ENCODE data around the gene WNT7A.

Gene WNT7A

DNA sequence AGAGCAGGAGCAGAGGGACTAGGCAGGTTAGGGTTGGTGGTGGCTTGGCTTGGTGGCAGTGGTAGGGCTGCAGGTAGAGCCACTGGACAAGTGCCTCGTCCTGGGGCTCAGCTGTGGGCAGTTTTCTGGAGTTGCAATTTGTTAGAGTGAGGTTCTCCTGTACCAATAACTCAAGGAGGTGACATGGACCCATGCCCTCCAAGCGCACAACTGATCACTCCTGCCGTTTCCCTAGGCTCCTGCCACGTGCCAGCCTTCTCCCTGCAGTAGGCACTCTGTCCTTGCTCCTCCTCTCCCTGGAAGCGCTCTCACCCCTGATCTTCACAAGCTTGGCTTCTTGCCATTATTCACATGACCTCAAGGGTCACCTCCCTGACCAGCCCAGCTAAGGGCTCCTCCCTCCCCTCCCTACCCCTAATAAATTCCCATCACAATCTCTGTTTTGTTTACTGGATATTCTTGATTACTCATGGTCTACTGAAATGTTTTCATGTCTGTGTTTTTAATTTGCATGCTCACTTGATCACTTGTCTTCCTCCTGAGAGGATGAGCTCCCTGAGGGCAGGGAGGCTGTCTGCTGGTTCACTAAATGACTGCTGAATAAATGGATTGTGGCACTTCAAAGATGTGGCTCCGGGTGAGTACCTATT is 3.3 kb downstream of the WNT7A start:
- Mint-ChIP-seq H3K4me3 (no peak overlapping the region), H3K4me1 (peaks cover 21% of the 10 kb centered on the region), H3K9me3 (no peaks in the 10 kb centered on the region), H3K27me3 (peaks cover under 1% of the 10 kb centered on the region), H3K36me3 (peaks cover 11% of the 10 kb centered on the region), H3K27ac (no peak overlapping the region)

GRCh38 chr3:13874891-13875290 is 5.0 kb downstream of the WNT7A start:
- H3K4me1 Mint-ChIP-seq, result peaks cover 24% of the 10 kb centered on the region
- peaks cover 11% of the 10 kb centered on the region for H3K36me3 Mint-ChIP-seq
- H3K27ac Mint-ChIP-seq, result no peak overlapping the region
- H3K9me3 Mint-ChIP-seq, result no peaks in the 10 kb centered on the region
- no peaks in the 10 kb centered on the region for H3K27me3 Mint-ChIP-seq
- no peak overlapping the region for H3K4me3 Mint-ChIP-seq

GRCh38 chr3:13873818-13874217 is 6.1 kb downstream of the WNT7A start:
- Mint-ChIP-seq H3K9me3 (no peaks in the 10 kb centered on the region), H3K4me1 (peaks cover 35% of the 10 kb centered on the region), H3K4me3 (no peak overlapping the region), H3K27me3 (no peaks in the 10 kb centered on the region), H3K36me3 (peaks cover 12% of the 10 kb centered on the region), H3K27ac (no peak overlapping the region)

DNA sequence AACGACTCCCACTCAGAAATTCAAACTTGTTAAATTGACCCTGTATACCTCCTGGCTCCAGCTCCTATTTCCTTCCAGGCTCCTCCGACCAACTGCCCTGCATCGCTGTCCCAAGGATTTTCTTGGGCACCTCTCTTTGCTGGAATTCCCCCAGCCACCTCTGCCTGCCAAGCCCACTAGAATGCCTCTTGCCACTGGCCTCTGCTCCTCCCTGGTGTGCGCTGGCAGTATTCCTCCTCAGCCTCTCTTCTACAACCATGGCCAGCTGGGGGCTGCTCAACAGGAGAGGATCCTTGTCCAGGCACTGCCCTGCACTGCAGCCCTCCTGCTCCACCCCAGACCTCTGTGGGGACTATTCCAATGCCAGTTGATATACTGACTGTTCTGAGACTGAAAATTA is 7.4 kb downstream of the WNT7A start:
- no peaks in the 10 kb centered on the region for H3K27me3 Mint-ChIP-seq
- H3K4me3 Mint-ChIP-seq, result no peak overlapping the region
- H3K36me3 Mint-ChIP-seq, result peaks cover 14% of the 10 kb centered on the region
- H3K9me3 Mint-ChIP-seq, result no peaks in the 10 kb centered on the region
- H3K27ac Mint-ChIP-seq, result no peak overlapping the region
- peaks cover 42% of the 10 kb centered on the region for H3K4me1 Mint-ChIP-seq

GRCh38 chr3:13871791-13872190 is 8.1 kb downstream of the WNT7A start:
- H3K9me3 Mint-ChIP-seq, result no peaks in the 10 kb centered on the region
- no peak overlapping the region for H3K4me3 Mint-ChIP-seq
- peaks cover 14% of the 10 kb centered on the region for H3K36me3 Mint-ChIP-seq
- peaks cover 44% of the 10 kb centered on the region for H3K4me1 Mint-ChIP-seq
- peak overlapping the region; percentile 62 for H3K27ac Mint-ChIP-seq
- H3K27me3 Mint-ChIP-seq, result no peaks in the 10 kb centered on the region

- no peak overlapping the region for H3K4me3 Mint-ChIP-seq
- H3K36me3 Mint-ChIP-seq, result peaks cover 15% of the 10 kb centered on the region
- no peaks in the 10 kb centered on the region for H3K9me3 Mint-ChIP-seq
- H3K4me1 Mint-ChIP-seq, result peaks cover 50% of the 10 kb centered on the region
- H3K27ac Mint-ChIP-seq, result no peak overlapping the region
- no peaks in the 10 kb centered on the region for H3K27me3 Mint-ChIP-seq
These were observed 9.0 kb downstream of the WNT7A start for GRCh38 chr3:13870902-13871301.

DNA sequence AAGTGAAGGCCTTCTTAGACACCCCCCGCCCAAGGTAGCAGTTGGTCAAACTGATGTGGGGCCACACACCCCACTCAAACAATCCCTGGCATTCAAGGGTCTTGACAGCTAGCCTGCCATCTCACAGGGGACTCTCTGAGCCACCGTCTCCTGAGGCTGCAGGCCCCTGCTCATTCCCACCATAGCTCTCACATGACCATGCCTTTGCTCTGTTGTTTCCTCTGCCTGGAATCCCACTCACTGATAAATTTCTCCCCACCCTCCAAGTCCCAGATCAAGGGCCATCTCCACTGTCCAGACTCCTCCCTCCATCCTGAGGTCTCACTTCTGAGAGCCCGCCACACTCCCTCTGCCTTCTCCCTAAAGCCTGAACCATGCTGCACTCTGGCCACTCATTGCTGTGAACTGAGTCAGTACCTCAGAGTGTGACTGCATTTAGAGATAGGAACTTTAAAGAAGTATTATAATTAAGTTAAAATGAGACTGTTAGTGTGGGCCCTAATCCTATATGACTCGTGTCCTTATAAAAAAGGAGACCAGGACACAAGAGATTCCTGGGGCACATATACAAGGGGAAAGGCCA is 10.0 kb downstream of the WNT7A start:
- peaks cover 15% of the 10 kb centered on the region for H3K36me3 Mint-ChIP-seq
- no peaks in the 10 kb centered on the region for H3K27me3 Mint-ChIP-seq
- peak overlapping the region; percentile 77 for H3K27ac Mint-ChIP-seq
- H3K9me3 Mint-ChIP-seq, result no peaks in the 10 kb centered on the region
- H3K4me3 Mint-ChIP-seq, result no peak overlapping the region
- H3K4me1 Mint-ChIP-seq, result peaks cover 57% of the 10 kb centered on the region

GRCh38 chr3:13868844-13869724 is 10.8 kb downstream of the WNT7A start:
- H3K27me3 Mint-ChIP-seq, result no peaks in the 10 kb centered on the region
- peaks cover 15% of the 10 kb centered on the region for H3K36me3 Mint-ChIP-seq
- no peak overlapping the region for H3K4me3 Mint-ChIP-seq
- H3K4me1 Mint-ChIP-seq, result peaks cover 65% of the 10 kb centered on the region
- peak overlapping the region; percentile 77 for H3K27ac Mint-ChIP-seq
- H3K9me3 Mint-ChIP-seq, result no peaks in the 10 kb centered on the region

DNA sequence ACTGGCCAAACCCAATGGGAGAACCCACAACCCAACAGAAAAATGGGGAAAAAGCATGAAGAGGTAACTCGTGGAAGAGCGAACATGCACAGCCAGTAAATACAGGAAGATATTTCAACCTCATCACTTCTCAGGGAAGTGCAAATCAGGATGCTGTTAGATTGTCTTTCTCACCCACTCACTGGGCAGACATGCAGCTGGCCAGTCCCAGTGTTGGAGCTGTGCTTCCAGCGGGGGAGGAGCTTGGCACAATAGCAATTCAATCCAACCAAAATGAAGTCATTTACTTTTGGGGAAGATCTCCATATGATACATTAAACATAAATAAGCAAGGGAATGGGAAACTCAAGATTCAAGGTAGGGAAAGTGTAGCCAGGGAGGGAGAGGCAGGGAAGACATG is 12.1 kb downstream of the WNT7A start:
- Mint-ChIP-seq H3K36me3 (peaks cover 12% of the 10 kb centered on the region), H3K27ac (peak overlapping the region; percentile 95), H3K4me3 (no peak overlapping the region), H3K4me1 (peaks cover 74% of the 10 kb centered on the region), H3K9me3 (no peaks in the 10 kb centered on the region), H3K27me3 (no peaks in the 10 kb centered on the region)

- Mint-ChIP-seq H3K4me1 (peaks cover 71% of the 10 kb centered on the region), H3K4me3 (peak overlapping the region; percentile 66), H3K27ac (peak overlapping the region; percentile 87), H3K36me3 (peaks cover 6% of the 10 kb centered on the region), H3K9me3 (no peaks in the 10 kb centered on the region), H3K27me3 (no peaks in the 10 kb centered on the region)
These were observed 13.6 kb downstream of the WNT7A start for GRCh38 chr3:13866041-13866965.

GRCh38 chr3:13865581-13865980 is 14.3 kb downstream of the WNT7A start:
- Mint-ChIP-seq H3K4me3 (no peak overlapping the region), H3K9me3 (no peaks in the 10 kb centered on the region), H3K27me3 (no peaks in the 10 kb centered on the region), H3K27ac (peak overlapping the region; percentile 75), H3K4me1 (peaks cover 71% of the 10 kb centered on the region), H3K36me3 (peaks cover 6% of the 10 kb centered on the region)

- peaks cover 70% of the 10 kb centered on the region for H3K4me1 Mint-ChIP-seq
- H3K36me3 Mint-ChIP-seq, result peaks cover 6% of the 10 kb centered on the region
- H3K9me3 Mint-ChIP-seq, result no peaks in the 10 kb centered on the region
- H3K4me3 Mint-ChIP-seq, result no peak overlapping the region
- no peaks in the 10 kb centered on the region for H3K27me3 Mint-ChIP-seq
- peak overlapping the region; percentile 75 for H3K27ac Mint-ChIP-seq
These were observed 14.8 kb downstream of the WNT7A start for GRCh38 chr3:13865106-13865505.

DNA sequence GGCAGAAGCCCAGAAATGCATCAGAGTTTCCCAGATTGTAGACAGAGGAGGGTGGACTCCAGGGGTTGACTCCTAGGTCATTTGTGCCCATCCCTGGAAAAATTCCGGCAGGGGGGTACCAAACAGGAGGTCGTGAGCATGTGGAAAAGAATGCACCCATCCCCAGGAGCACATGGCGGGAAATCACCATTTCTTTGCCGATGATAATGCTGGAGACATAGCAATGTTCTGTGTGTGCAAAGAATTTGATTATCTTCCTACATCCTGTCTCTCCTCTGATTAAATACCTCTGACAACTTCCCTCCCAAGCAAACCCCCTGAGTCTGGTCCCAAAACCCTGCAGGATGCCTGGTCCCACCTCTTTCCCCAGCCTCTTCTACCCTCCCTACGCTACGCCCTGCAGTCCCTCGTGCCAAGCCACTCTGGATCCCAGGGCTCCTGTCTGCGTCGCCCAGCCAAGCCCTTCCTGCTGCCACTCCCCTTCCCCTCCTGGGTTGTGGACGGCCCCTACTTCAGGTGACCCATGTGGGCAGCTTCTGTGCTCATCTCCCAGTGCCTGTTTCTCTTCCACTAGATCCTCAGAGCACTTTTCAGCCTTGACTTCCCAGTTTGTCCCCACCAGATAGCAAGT is 15.8 kb downstream of the WNT7A start:
- Mint-ChIP-seq H3K4me3 (no peak overlapping the region), H3K9me3 (no peaks in the 10 kb centered on the region), H3K27ac (no peak overlapping the region), H3K36me3 (peaks cover 6% of the 10 kb centered on the region), H3K4me1 (peaks cover 60% of the 10 kb centered on the region), H3K27me3 (no peaks in the 10 kb centered on the region)

DNA sequence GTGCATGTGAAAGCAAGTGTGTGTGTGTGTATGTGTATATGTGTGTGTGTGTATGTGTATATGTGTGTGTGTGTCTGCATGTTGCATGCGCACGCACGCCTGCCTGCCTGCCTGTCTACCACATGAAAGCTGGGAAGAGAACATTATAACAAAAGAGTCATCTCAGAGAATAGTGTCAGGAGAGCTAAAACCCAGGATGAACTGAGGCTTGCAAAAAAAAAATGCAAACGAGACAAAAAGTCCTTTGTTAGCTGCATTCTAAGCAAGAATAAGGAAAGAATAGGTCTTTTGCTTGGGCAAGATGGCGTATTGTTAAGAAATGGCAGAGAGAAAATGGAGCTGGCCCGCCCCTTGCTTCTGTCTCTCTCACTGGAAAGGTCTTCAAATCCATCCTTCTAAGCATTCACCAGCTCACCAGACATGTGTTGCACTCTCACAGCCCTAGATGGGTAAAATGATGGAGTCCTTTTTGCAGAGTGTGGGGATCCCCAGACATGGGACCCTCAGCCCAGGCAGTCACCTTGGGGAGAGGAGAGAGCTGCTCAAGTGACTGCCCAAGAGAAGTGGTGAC is 16.4 kb downstream of the WNT7A start:
- Mint-ChIP-seq H3K27me3 (no peaks in the 10 kb centered on the region), H3K9me3 (no peaks in the 10 kb centered on the region), H3K27ac (peak overlapping the region; percentile 15), H3K4me3 (no peak overlapping the region), H3K4me1 (peaks cover 54% of the 10 kb centered on the region), H3K36me3 (peaks cover 4% of the 10 kb centered on the region)
